GM19025 (cell line): ENCODE results near the gene CNTNAP2.

ENCODE experiments used
- ATAC-seq: cut with Tn5 transposase; IDR thresholded peaks from one replicate; pipeline ENCODE4 v1.9.1; 2021; ENCODE audit warnings: mild to moderate bottlenecking, low read depth, moderate library complexity; ENCODE audit not compliant: unreplicated experiment

The CNTNAP2 gene

GRCh38 chr7:146412781-146413180 lies 296.2 kb downstream of the CNTNAP2 start:
- no peak for ATAC-seq

GRCh38 chr7:146414373-146414772 lies 297.8 kb downstream of the CNTNAP2 start:
- no peak for ATAC-seq

GRCh38 chr7:146414937-146415336 lies 298.3 kb downstream of the CNTNAP2 start:
- no peak for ATAC-seq

- ATAC-seq: no peak
These were observed 300.6 kb downstream of the CNTNAP2 start for GRCh38 chr7:146417176-146417575.

- ATAC-seq: no peak
These were observed 306.8 kb downstream of the CNTNAP2 start for GRCh38 chr7:146423446-146423845.

GRCh38 chr7:146424084-146424483 lies 307.5 kb downstream of the CNTNAP2 start:
- no peak for ATAC-seq

- no peak for ATAC-seq
These were observed 316.9 kb downstream of the CNTNAP2 start for GRCh38 chr7:146433501-146433900.

GRCh38 chr7:146443102-146443501 lies 326.5 kb downstream of the CNTNAP2 start:
- ATAC-seq: no peak

GRCh38 chr7:146449625-146450024 lies 333.0 kb downstream of the CNTNAP2 start:
- no peak for ATAC-seq

GRCh38 chr7:146455091-146455655 lies 338.6 kb downstream of the CNTNAP2 start:
- ATAC-seq: no peak

- no peak for ATAC-seq
These were observed 362.4 kb downstream of the CNTNAP2 start for GRCh38 chr7:146479040-146479439.

- no peak for ATAC-seq
These were observed 369.9 kb downstream of the CNTNAP2 start for GRCh38 chr7:146486519-146486918.

GRCh38 chr7:146492017-146492416 lies 375.4 kb downstream of the CNTNAP2 start:
- ATAC-seq: no peak

- ATAC-seq: no peak
These were observed 378.5 kb downstream of the CNTNAP2 start for GRCh38 chr7:146494952-146495596.

- no peak for ATAC-seq
These were observed 380.1 kb downstream of the CNTNAP2 start for GRCh38 chr7:146496657-146497056.

- ATAC-seq: no peak
These were observed 383.4 kb downstream of the CNTNAP2 start for GRCh38 chr7:146499970-146500369.

- no peak for ATAC-seq
These were observed 387.2 kb downstream of the CNTNAP2 start for GRCh38 chr7:146503844-146504243.

- no peak for ATAC-seq
These were observed 393.6 kb downstream of the CNTNAP2 start for GRCh38 chr7:146510088-146510680.

- no peak for ATAC-seq
These were observed 397.7 kb downstream of the CNTNAP2 start for GRCh38 chr7:146514304-146514703.

- ATAC-seq: no peak
These were observed 412.0 kb downstream of the CNTNAP2 start for GRCh38 chr7:146528581-146528980.

GRCh38 chr7:146539836-146540235 lies 423.2 kb downstream of the CNTNAP2 start:
- no peak for ATAC-seq

GRCh38 chr7:146542101-146542500 lies 425.5 kb downstream of the CNTNAP2 start:
- no peak for ATAC-seq
